DND-41 (cell line): Measurements from ENCODE around the gene FAM83G.
"Not testable (repeated sequence)": the region's sequence is repeated elsewhere in the genome, so short reads cannot be mapped to it uniquely, and the experiment has no call there.

ENCODE experiments used
- CTCF ChIP-seq: IDR thresholded peaks from 2 replicates; pipeline ENCODE4 v1.5.1; 2012; ENCODE audit warnings: borderline replicate concordance, low read length, moderate library complexity, mild to moderate bottlenecking; ENCODE audit not compliant: poor library complexity, severe bottlenecking; ENCODE audit errors: extremely low read depth
- EZH2 ChIP-seq: IDR thresholded peaks from 3 replicates; pipeline ENCODE4 v1.6.1; 2012; ENCODE audit warnings: borderline replicate concordance, low read depth, mild to moderate bottlenecking, moderate library complexity, low read length, inconsistent platforms; ENCODE audit not compliant: severe bottlenecking

GRCh38 chr17:18922596-18922995, 82.0 kb downstream of the FAM83G start:
- TF ChIP-seq CTCF, EZH2: not testable (repeated sequence)
